PC-9 (cell line): Measurements from ENCODE around the gene GPS1. TPM values are rescaled to one million over a fixed set of nuclear protein-coding genes. Genes with fewer than 3 reads are reported as not detected.

Experiments used
- BruUV-seq: library from RNA; stranded (reverse); fragments of 400-500 nt; replicated peaks from 2 replicates; lab custom pipeline; 2021; lab: Mats Ljungman, UMichigan
- CTCF ChIA-PET: fragments of 300-600 bp; sonication (Branson Sonifier 250); formaldehyde crosslinking; loops from one replicate; lab custom pipeline; 2022; ENCODE audit warnings: antibody characterized with exemption; lab: Charles Lee
- POLR2A ChIA-PET: fragments of 300-600 bp; sonication (Branson Sonifier 250); formaldehyde crosslinking; loops from one replicate; lab custom pipeline; 2022; ENCODE audit warnings: antibody characterized with exemption; ENCODE audit not compliant: unreplicated experiment; lab: Charles Lee
- DNase-seq, 2 experiments: peaks; one replicate each; pipeline versions ENCODE4 v3.0.0 to v3.0.0-alpha.2; 2015 to 2022; ENCODE audit warnings: mixed read lengths in 1 of 2
- H2AFZ ChIP-seq: fragments of 200-600 bp; sonication (generic); 2 replicates; pipeline ENCODE4 v1.8.1; 2017; ENCODE audit warnings: antibody characterized with exemption
- H3F3A ChIP-seq: fragments of 200-600 bp; sonication (generic); 2 replicates; pipeline ENCODE4 v1.8.1; 2017; ENCODE audit warnings: antibody characterized with exemption, mild to moderate bottlenecking, low read depth; ENCODE audit not compliant: insufficient read depth
- H3K27ac ChIP-seq: fragments of 200-600 bp; sonication (generic); 2 replicates; pipeline ENCODE4 v1.6.1; 2016; ENCODE audit warnings: mixed run types
- H3K27me3 ChIP-seq: fragments of 200-600 bp; sonication (generic); 2 replicates; pipeline ENCODE4 v1.6.1; 2016; ENCODE audit warnings: low read depth, mixed run types; ENCODE audit not compliant: insufficient read depth
- H3K36me3 ChIP-seq: fragments of 200-600 bp; sonication (generic); 2 replicates; pipeline ENCODE4 v1.6.1; 2016; ENCODE audit warnings: low read depth, mixed run types
- H3K4me1 ChIP-seq: fragments of 200-600 bp; sonication (generic); replicated peaks from 2 replicates; pipeline ENCODE4 v1.6.1; 2016; ENCODE audit warnings: mixed run types; ENCODE audit not compliant: insufficient read depth
- H3K4me2 ChIP-seq: fragments of 200-600 bp; sonication (generic); 2 replicates; pipeline ENCODE4 v1.6.1; 2017; ENCODE audit warnings: mixed run types
- H3K4me3 ChIP-seq: fragments of 200-600 bp; sonication (generic); 2 replicates; pipeline ENCODE4 v1.6.1; 2016; ENCODE audit warnings: mixed run types
- H3K79me2 ChIP-seq: fragments of 200-600 bp; sonication (generic); 2 replicates; pipeline ENCODE4 v1.6.1; 2017; ENCODE audit warnings: low read depth, mixed run types
- H3K9me2 ChIP-seq: fragments of 200-600 bp; sonication (generic); 2 replicates; pipeline ENCODE4 v1.8.1; 2017; ENCODE audit warnings: mild to moderate bottlenecking; ENCODE audit not compliant: insufficient read depth
- H3K9me3 ChIP-seq: fragments of 200-600 bp; sonication (generic); 2 replicates; pipeline ENCODE4 v1.8.1; 2016; ENCODE audit warnings: low read depth; ENCODE audit not compliant: insufficient read depth
- H4K20me1 ChIP-seq: fragments of 200-600 bp; sonication (generic); 2 replicates; pipeline ENCODE4 v1.8.1; 2017; ENCODE audit not compliant: insufficient read depth
- CTCF ChIP-seq: fragments of 200-600 bp; sonication (generic); conservative IDR thresholded peaks from 2 replicates; pipeline ENCODE4 v1.6.1; 2017; ENCODE audit warnings: mixed run types, antibody characterized with exemption, mild to moderate bottlenecking, moderate library complexity
- EZH2 ChIP-seq: fragments of 200-600 bp; sonication (generic); IDR thresholded peaks from 2 replicates; pipeline ENCODE4 v1.8.0; 2017; ENCODE audit warnings: antibody characterized with exemption, low read depth
- intact Hi-C: fragments of 100-400 bp; cut with micrococcal nuclease; formaldehyde crosslinking; loops from one replicate; pipeline ENCODE4 v1.10.0; 2022; ENCODE audit not compliant: unreplicated experiment
- total RNA-seq: library from RNA; stranded (reverse); gene quantifications from 2 replicates; pipeline ENCODE4 v1.2.3, GENCODE V29; 2021

GPS1 gene
- total RNA-seq, 1 experiment from 2014 or later: 121 TPM

- Histone ChIP-seq H3K27me3 (no peaks in the 10 kb centered on the region), H3K4me1 (no peaks in the 10 kb centered on the region), H3K36me3 (no peaks in the 10 kb centered on the region), H3K4me3 (no peak overlapping the region), H3K4me2 (no peak overlapping the region), H3F3A (no peaks in the 10 kb centered on the region), H2AFZ (no peak overlapping the region), H3K79me2 (no peaks in the 10 kb centered on the region), H3K27ac (no peak overlapping the region), H3K9me3 (no peaks in the 10 kb centered on the region), H4K20me1 (no peaks in the 10 kb centered on the region), H3K9me2 (no peaks in the 10 kb centered on the region)
- POLR2A ChIA-PET: no interaction called here
- TF ChIP-seq EZH2 (no peak), CTCF (no peak)
- CTCF ChIA-PET: no interaction called here
- DNase-seq: no peak
- intact Hi-C loops: no loop called here
- no TSS peak for BruUV-seq
Measured at GRCh38 chr17:82043507-82043906, 8.2 kb upstream of the GPS1 start.

- BruUV-seq: no TSS peak
- ChIA-PET CTCF (no interaction called here), POLR2A (no interaction called here)
- Histone ChIP-seq H3K4me3 (no peak overlapping the region), H3K36me3 (no peaks in the 10 kb centered on the region), H3K27ac (no peak overlapping the region), H3K4me2 (no peak overlapping the region), H3K79me2 (no peaks in the 10 kb centered on the region), H4K20me1 (no peaks in the 10 kb centered on the region), H3K27me3 (no peaks in the 10 kb centered on the region), H3K4me1 (no peaks in the 10 kb centered on the region), H3K9me2 (no peaks in the 10 kb centered on the region), H2AFZ (no peak overlapping the region), H3K9me3 (no peaks in the 10 kb centered on the region), H3F3A (no peaks in the 10 kb centered on the region)
- intact Hi-C loops: no loop called here
- no peak for DNase-seq
- TF ChIP-seq CTCF (no peak), EZH2 (no peak)
Measured at GRCh38 chr17:82045936-82046484, 5.7 kb upstream of the GPS1 start.

- POLR2A ChIA-PET: no interaction called here
- no TSS peak for BruUV-seq
Measured at GRCh38 chr17:82046903-82047302, 4.8 kb upstream of the GPS1 start.

More at GRCh38 chr17:82046903-82047302, 4.8 kb upstream of the GPS1 start:
- Histone ChIP-seq H4K20me1 (no peaks in the 10 kb centered on the region), H3K9me3 (no peaks in the 10 kb centered on the region), H3K4me1 (no peaks in the 10 kb centered on the region), H3K4me3 (no peak overlapping the region), H3K36me3 (no peaks in the 10 kb centered on the region), H3K4me2 (no peak overlapping the region), H3K27ac (no peak overlapping the region), H3K79me2 (no peaks in the 10 kb centered on the region), H3K9me2 (no peaks in the 10 kb centered on the region), H3K27me3 (no peaks in the 10 kb centered on the region), H2AFZ (no peak overlapping the region), H3F3A (no peaks in the 10 kb centered on the region)
- TF ChIP-seq EZH2 (no peak), CTCF (no peak)
- CTCF ChIA-PET: no interaction called here
- DNase-seq: no peak
- intact Hi-C loops: no loop called here
